Smooth muscle cell (in vitro differentiated cells): ENCODE data around the gene SPATS2. TPM values are rescaled to one million over a fixed set of nuclear protein-coding genes. Genes with fewer than 3 reads are reported as not detected.

Experiments used
- DNase-seq: peaks from one replicate; lab custom pipeline; 2025; ENCODE audit not compliant: unreplicated experiment; lab: John Stamatoyannopoulos, UW
- H2AFZ ChIP-seq: fragments of 200-600 bp; sonication (generic); 2 replicates; pipeline ENCODE4 v1.6.0; 2016; ENCODE audit warnings: antibody characterized with exemption, low read depth, mild to moderate bottlenecking
- H3F3A ChIP-seq: fragments of 200-600 bp; sonication (generic); 2 replicates; pipeline ENCODE4 v1.6.0; 2017; ENCODE audit warnings: antibody characterized with exemption, low read depth
- H3K27ac ChIP-seq: fragments of 200-600 bp; sonication (generic); 2 replicates; pipeline ENCODE4 v1.5.1; 2016; ENCODE audit warnings: low read depth, mild to moderate bottlenecking
- H3K27me3 ChIP-seq: fragments of 200-600 bp; sonication (generic); 2 replicates; pipeline ENCODE4 v1.6.1; 2016; ENCODE audit warnings: low read depth, mild to moderate bottlenecking
- H3K36me3 ChIP-seq: fragments of 200-600 bp; sonication (generic); 2 replicates; pipeline ENCODE4 v1.5.1; 2016; ENCODE audit warnings: low read depth
- H3K4me1 ChIP-seq: fragments of 200-600 bp; sonication (generic); 2 replicates; pipeline ENCODE4 v1.5.1; 2016; ENCODE audit warnings: low read depth
- H3K4me2 ChIP-seq: fragments of 200-600 bp; sonication (generic); 2 replicates; pipeline ENCODE4 v1.6.0; 2016; ENCODE audit warnings: mild to moderate bottlenecking
- H3K4me3 ChIP-seq: fragments of 200-600 bp; sonication (generic); 2 replicates; pipeline ENCODE4 v1.5.1; 2016; ENCODE audit warnings: mild to moderate bottlenecking
- H3K79me2 ChIP-seq: fragments of 200-600 bp; sonication (generic); 2 replicates; pipeline ENCODE4 v1.6.0; 2016; ENCODE audit warnings: low read depth, mild to moderate bottlenecking
- H3K9ac ChIP-seq: fragments of 200-600 bp; sonication (generic); 2 replicates; pipeline ENCODE4 v1.6.0; 2016; ENCODE audit warnings: low read depth
- H3K9me3 ChIP-seq: fragments of 200-600 bp; sonication (generic); replicated peaks from 2 replicates; pipeline ENCODE4 v1.5.1; 2016; ENCODE audit warnings: low read depth
- H4K20me1 ChIP-seq: fragments of 200-600 bp; sonication (generic); 2 replicates; pipeline ENCODE4 v1.6.0; 2016; ENCODE audit warnings: low read depth
- WGBS: methylation state at CpG from one replicate; pipeline ENCODE4 v1.1.7; 2016; ENCODE audit warnings: low lambda C conversion rate; 5-methylcytosine and 5-hydroxymethylcytosine counted together
- polyA plus RNA-seq: library from polyadenylated mRNA; unstranded; fragments of >200 nt; fragmentation: Nextera tagmentation; extraction: Ambion mirVana; gene quantifications from 2 replicates; pipeline ENCODE4 v1.2.1, GENCODE V29; 2016
- total RNA-seq: library from RNA; depleted of rRNA; stranded (reverse); fragments of >200 nt; gene quantifications from 2 replicates; pipeline ENCODE4 v1.2.3, GENCODE V29; 2014
- TF ChIP-seq, protein P1 (sequence below): fragments of 200-600 bp; sonication (generic); IDR thresholded peaks from 2 replicates; pipeline ENCODE4 v1.5.1; 2017; ENCODE audit warnings: borderline replicate concordance, mild to moderate bottlenecking, antibody characterized with exemption; ENCODE audit not compliant: insufficient read depth, poor library complexity, severe bottlenecking

SPATS2 gene
- total and polyA plus RNA-seq, 2 experiments from 2014 or later = 33.6 to 35.6 TPM

DNA sequence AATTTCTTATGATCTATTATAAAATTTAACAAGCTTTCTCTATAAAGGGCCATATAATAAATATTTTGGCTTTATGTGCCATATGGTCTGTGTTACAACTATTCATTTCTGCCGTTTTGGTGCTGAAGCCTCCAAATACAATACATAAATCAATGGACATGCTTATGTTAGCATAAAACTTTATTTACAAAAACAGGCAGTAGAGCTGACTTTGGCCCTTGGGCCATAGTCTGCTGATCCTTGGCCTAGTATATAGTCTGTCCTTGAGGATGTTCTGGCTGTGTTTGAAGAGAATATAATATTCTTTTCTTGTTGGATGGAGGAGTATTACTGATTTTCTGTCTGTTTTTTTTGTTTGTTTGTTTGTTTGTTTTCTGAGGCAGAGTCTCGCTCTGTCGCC, 81.6 kb downstream of the SPATS2 start:
- H4K20me1 ChIP-seq = peaks cover 63% of the 10 kb centered on the region
- DNase-seq = no peak
- no peak overlapping the region for H2AFZ ChIP-seq
- no peak overlapping the region for H3K4me3 ChIP-seq
- H3K9ac ChIP-seq = no peak overlapping the region
- no peaks in the 10 kb centered on the region for H3K36me3 ChIP-seq
- no peaks in the 10 kb centered on the region for H3K4me1 ChIP-seq
- H3K79me2 ChIP-seq = peaks cover 39% of the 10 kb centered on the region
- no peak overlapping the region for H3K27ac ChIP-seq
- TF ChIP-seq, protein P1, sequence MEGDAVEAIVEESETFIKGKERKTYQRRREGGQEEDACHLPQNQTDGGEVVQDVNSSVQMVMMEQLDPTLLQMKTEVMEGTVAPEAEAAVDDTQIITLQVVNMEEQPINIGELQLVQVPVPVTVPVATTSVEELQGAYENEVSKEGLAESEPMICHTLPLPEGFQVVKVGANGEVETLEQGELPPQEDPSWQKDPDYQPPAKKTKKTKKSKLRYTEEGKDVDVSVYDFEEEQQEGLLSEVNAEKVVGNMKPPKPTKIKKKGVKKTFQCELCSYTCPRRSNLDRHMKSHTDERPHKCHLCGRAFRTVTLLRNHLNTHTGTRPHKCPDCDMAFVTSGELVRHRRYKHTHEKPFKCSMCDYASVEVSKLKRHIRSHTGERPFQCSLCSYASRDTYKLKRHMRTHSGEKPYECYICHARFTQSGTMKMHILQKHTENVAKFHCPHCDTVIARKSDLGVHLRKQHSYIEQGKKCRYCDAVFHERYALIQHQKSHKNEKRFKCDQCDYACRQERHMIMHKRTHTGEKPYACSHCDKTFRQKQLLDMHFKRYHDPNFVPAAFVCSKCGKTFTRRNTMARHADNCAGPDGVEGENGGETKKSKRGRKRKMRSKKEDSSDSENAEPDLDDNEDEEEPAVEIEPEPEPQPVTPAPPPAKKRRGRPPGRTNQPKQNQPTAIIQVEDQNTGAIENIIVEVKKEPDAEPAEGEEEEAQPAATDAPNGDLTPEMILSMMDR = no peak
- H3F3A ChIP-seq = no peaks in the 10 kb centered on the region
- no peaks in the 10 kb centered on the region for H3K27me3 ChIP-seq
- peaks cover 3% of the 10 kb centered on the region for H3K9me3 ChIP-seq
- 97% methylated on average over 3 of the region's 3 CpGs for WGBS
- H3K4me2 ChIP-seq = no peak overlapping the region

DNA sequence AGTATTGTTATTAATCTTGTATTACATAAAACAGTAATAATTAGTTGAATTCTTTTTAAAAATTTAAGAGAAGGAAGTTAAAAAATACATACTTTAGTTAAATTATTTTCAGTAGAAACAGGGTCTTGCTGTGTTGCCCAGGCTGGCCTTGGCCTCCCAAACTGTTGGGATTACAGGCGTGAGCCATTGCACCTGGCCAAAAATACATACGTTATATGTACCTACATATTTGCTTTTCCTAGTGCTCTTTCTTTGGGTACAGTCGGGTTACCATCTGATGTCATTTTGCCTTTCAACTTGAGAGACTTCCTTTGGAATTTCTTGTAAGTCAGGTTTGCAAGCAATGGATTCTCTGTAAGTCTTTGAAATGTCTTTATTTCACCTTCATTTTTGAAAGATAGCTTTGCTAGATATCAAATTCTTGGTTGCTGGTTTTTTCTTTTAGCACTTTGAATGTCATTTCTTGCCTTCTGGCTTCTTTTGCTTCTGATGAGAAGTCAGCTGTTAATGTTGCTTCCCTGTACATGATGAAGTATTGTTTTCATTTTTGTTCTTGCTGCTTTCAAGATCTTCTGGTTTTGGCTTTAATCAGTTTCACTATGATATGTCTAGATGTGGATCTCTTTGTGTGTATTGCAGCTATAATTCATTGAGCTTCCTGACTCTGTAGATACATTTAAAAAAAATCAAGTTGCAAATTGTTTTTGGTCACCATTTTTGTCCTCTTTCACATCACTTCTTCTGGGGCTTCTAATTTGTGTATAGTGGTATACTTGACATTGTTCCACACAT, 84.4 kb downstream of the SPATS2 start:
- Histone ChIP-seq H3K4me2 (no peak overlapping the region), H3K4me1 (no peaks in the 10 kb centered on the region), H3K9ac (no peak overlapping the region), H3K27me3 (no peaks in the 10 kb centered on the region), H3K36me3 (no peaks in the 10 kb centered on the region), H2AFZ (no peak overlapping the region), H3K9me3 (peaks cover 3% of the 10 kb centered on the region), H4K20me1 (peaks cover 71% of the 10 kb centered on the region), H3K79me2 (peaks cover 44% of the 10 kb centered on the region), H3K27ac (no peak overlapping the region), H3K4me3 (no peak overlapping the region), H3F3A (no peaks in the 10 kb centered on the region)
- DNase-seq = no peak
- WGBS = 92% methylated on average over 3 of the region's 3 CpGs
- TF ChIP-seq, protein P1 = no peak

DNA sequence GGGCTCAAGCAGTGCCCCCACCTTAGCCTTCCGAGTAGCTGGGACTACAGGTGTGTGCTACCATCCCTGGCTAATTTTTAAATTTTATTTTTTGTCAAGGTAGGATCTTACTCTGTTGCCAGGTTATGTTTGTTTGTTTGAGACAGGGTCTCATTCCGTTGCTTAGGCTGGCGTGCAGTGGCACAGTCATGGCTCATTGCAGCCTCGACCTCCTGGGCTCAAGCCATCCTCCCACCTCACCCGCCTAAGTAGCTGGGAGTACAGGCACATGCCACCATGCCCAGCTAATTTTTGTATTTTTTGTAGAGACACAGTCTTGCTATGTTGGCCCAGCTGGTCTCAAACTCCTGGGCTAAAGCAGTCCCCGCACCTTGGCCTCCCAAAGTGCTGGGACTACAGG, 88.2 kb downstream of the SPATS2 start:
- H3K27me3 ChIP-seq = no peaks in the 10 kb centered on the region
- H3K79me2 ChIP-seq = peaks cover 25% of the 10 kb centered on the region
- H3K9ac ChIP-seq = no peak overlapping the region
- TF ChIP-seq, protein P1 = no peak
- H2AFZ ChIP-seq = no peak overlapping the region
- H3K4me1 ChIP-seq = no peaks in the 10 kb centered on the region
- peaks cover 74% of the 10 kb centered on the region for H4K20me1 ChIP-seq
- no peak overlapping the region for H3K4me2 ChIP-seq
- no peak overlapping the region for H3K4me3 ChIP-seq
- no peak overlapping the region for H3K27ac ChIP-seq
- no peak for DNase-seq
- no peaks in the 10 kb centered on the region for H3K9me3 ChIP-seq
- H3K36me3 ChIP-seq = no peaks in the 10 kb centered on the region
- 94% methylated on average over 6 of the region's 6 CpGs for WGBS
- H3F3A ChIP-seq = no peaks in the 10 kb centered on the region
